Lower lobe of right lung (tissue), 2 donors: ENCODE measurements around the gene CTTNBP2NL. TPM values are rescaled to one million over a fixed set of nuclear protein-coding genes. Genes with fewer than 3 reads are reported as not detected.
A peak's percentile ranks its signal among the peaks of the same experiment; 100 is the strongest.
"Not testable (repeated sequence)": the region's sequence is repeated elsewhere in the genome, so short reads cannot be mapped to it uniquely, and the experiment has no call there.

Source experiments
- ATAC-seq, 2 donors: fragments of 200-7000 bp; cut with Tn5 transposase; one replicate each; pipeline ENCODE4 v1.9.1; 2020 to 2022; ENCODE audit warnings: mild to moderate bottlenecking in 2 of 2, moderate library complexity in 2 of 2
- DNase-seq: peaks from one replicate; pipeline ENCODE4 v3.0.0-alpha.2; 2020
- H3K27ac ChIP-seq: fragments of 200-600 bp; one replicate; pipeline ENCODE4 v1.8.0; 2022
- H3K27me3 ChIP-seq: fragments of 200-600 bp; one replicate; pipeline ENCODE4 v1.8.0; 2022; ENCODE audit warnings: low read depth
- H3K36me3 ChIP-seq: fragments of 200-600 bp; one replicate; pipeline ENCODE4 v1.8.0; 2022; ENCODE audit warnings: mild to moderate bottlenecking
- H3K4me1 ChIP-seq: fragments of 200-600 bp; one replicate; pipeline ENCODE4 v1.8.0; 2022
- H3K4me3 ChIP-seq: fragments of 200-600 bp; one replicate; pipeline ENCODE4 v1.8.0; 2022; ENCODE audit warnings: mild to moderate bottlenecking
- H3K9me3 ChIP-seq: fragments of 200-600 bp; one replicate; pipeline ENCODE4 v1.8.0; 2022
- CTCF ChIP-seq: fragments of 200-600 bp; IDR thresholded peaks from one replicate; pipeline ENCODE4 v1.8.0; 2022; ENCODE audit warnings: antibody characterized with exemption, mild to moderate bottlenecking
- intact Hi-C: fragments of 100-400 bp; cut with DNase I; formaldehyde crosslinking; loops from one replicate; pipeline ENCODE4 v1.11.0; 2022
- total RNA-seq: library from RNA; stranded (reverse); fragmentation: NEBNext Ultra II Directional; extraction: Animal tissue kit (Norgen Biotek cat#: 25700); gene quantifications from one replicate; pipeline ENCODE4 v1.2.1, GENCODE V29; 2021
- donor health status: DM: no; HTN: yes; CAD: no; lungs with severe emphysema.

The CTTNBP2NL gene
- total RNA-seq, 1 donor from 2014 or later = 56.3 TPM

- Histone ChIP-seq H3K4me3 (no peak overlapping the region), H3K27ac (no peak overlapping the region), H3K4me1 (peaks cover 26% of the 10 kb centered on the region), H3K9me3 (no peaks in the 10 kb centered on the region), H3K27me3 (no peaks in the 10 kb centered on the region), H3K36me3 (no peaks in the 10 kb centered on the region)
- intact Hi-C loops = no loop called here
- ATAC-seq = no peak
- no peak for TF ChIP-seq CTCF
- DNase-seq = no peak
Observed at GRCh38 chr1:112388436-112388835, 7.6 kb upstream of the CTTNBP2NL start.

DNA sequence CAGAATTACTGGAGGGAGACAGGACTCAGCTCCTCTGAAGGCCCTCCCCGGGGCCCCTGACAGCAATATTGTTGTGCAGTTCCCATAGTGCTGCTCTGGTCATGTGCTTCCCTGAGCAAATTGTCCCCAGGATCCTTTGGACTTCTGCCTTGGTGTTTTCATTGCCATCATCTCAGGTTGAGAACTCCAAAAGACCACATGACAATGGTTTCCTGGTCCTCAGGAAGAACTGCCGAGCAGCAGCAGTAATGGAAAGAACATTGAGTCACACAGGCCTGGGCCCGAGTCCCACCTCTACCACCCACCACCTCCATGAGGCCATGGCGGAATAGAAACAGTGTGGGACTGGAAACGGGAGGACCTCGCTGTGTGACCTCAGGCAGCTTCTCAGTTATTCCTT lies 6.3 kb upstream of the CTTNBP2NL start:
- no peak overlapping the region for H3K27ac ChIP-seq
- H3K4me3 ChIP-seq = no peak overlapping the region
- H3K27me3 ChIP-seq = no peaks in the 10 kb centered on the region
- H3K4me1 ChIP-seq = peaks cover 39% of the 10 kb centered on the region
- H3K9me3 ChIP-seq = no peaks in the 10 kb centered on the region
- intact Hi-C loops = loop anchor here (5.0 kb wide), 1 partner anchor 78 kb away; no protein-coding TSS in a partner anchor
- no peak for TF ChIP-seq CTCF
- no peaks in the 10 kb centered on the region for H3K36me3 ChIP-seq
- no peak for DNase-seq
- no peak for ATAC-seq

DNA sequence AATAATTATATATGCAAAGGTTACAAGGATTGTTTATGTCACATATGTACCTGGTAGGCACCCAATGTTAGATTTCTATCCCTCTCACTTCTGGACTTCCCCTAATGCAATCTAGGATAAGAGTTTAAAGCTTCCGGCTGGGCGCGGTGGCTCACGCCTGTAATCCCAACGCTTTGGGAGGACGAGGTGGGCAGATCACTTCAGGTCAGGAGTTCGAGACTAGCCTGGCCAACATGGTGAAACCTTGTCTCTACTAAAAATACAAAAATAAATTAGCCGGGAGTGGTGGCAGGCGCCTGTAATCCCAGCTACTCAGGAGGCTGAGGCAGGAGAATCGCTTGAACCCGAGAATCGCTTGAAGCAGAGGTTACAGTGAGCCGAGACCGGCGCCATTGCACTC lies 5.7 kb upstream of the CTTNBP2NL start:
- not testable (repeated sequence) for H3K27me3 ChIP-seq, H3K9me3 ChIP-seq, DNase-seq, H3K36me3 ChIP-seq
- intact Hi-C loops = loop anchor here (5.0 kb wide), 1 partner anchor 77 kb away; no protein-coding TSS in a partner anchor
- H3K27ac ChIP-seq = peak overlapping the region; percentile 81
- H3K4me3 ChIP-seq = peak overlapping the region; percentile 56
- ATAC-seq = peak in 1 of 2 donors; percentile 1
- peaks cover 45% of the 10 kb centered on the region for H3K4me1 ChIP-seq

GRCh38 chr1:112390775-112391602 lies 5.0 kb upstream of the CTTNBP2NL start:
- intact Hi-C loops = loop anchor here (5.0 kb wide), 1 partner anchor 76 kb away; no protein-coding TSS in a partner anchor
- ATAC-seq (peak; percentile 92 to 94), DNase-seq (peak; percentile 87)
- Histone ChIP-seq H3K9me3 (no peaks in the 10 kb centered on the region), H3K36me3 (no peaks in the 10 kb centered on the region), H3K4me3 (peak overlapping the region; percentile 56), H3K4me1 (peaks cover 49% of the 10 kb centered on the region), H3K27ac (peak overlapping the region; percentile 81), H3K27me3 (no peaks in the 10 kb centered on the region)
- peak; percentile 94 for TF ChIP-seq CTCF

DNA sequence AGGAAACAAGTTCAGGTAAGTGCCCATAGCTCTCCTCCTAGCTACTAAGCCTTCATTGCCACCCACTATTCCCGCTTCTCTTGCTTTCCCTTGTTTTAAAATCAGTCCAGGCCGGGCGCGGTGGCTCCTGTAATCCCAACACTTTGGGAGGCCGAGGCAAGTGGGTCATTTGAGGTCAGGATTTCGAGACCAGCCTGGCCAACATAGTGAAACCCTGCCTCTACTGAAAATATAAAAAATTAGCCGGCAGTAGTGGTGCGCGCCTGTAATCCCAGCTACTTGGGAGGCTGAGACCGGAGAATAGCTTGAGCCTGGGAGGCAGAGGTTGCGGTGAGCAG lies 4.4 kb upstream of the CTTNBP2NL start:
- H3K36me3 ChIP-seq = no peaks in the 10 kb centered on the region
- no peaks in the 10 kb centered on the region for H3K27me3 ChIP-seq
- DNase-seq = no peak
- H3K4me1 ChIP-seq = peaks cover 49% of the 10 kb centered on the region
- TF ChIP-seq CTCF = no peak
- no peak for ATAC-seq
- intact Hi-C loops = loop anchor here (5.0 kb wide), 1 partner anchor 76 kb away; no protein-coding TSS in a partner anchor
- peak overlapping the region; percentile 56 for H3K4me3 ChIP-seq
- peak overlapping the region; percentile 81 for H3K27ac ChIP-seq
- H3K9me3 ChIP-seq = no peaks in the 10 kb centered on the region

GRCh38 chr1:112393631-112393974 lies 2.4 kb upstream of the CTTNBP2NL start:
- H3K27me3 ChIP-seq = no peaks in the 10 kb centered on the region
- H3K4me1 ChIP-seq = peaks cover 55% of the 10 kb centered on the region
- intact Hi-C loops = loop anchor here (5.0 kb wide), 1 partner anchor 74 kb away; no protein-coding TSS in a partner anchor
- ATAC-seq (no peak), DNase-seq (no peak)
- TF ChIP-seq CTCF = no peak
- H3K9me3 ChIP-seq = no peaks in the 10 kb centered on the region
- peak overlapping the region; percentile 29 for H3K4me3 ChIP-seq
- H3K36me3 ChIP-seq = no peaks in the 10 kb centered on the region
- H3K27ac ChIP-seq = peak overlapping the region; percentile 92
